ENCODE measurements around the gene COL27A1. TPM values are rescaled to one million over a fixed set of nuclear protein-coding genes. Genes with fewer than 3 reads are reported as not detected.

The COL27A1 gene
- total RNA-seq, 1 experiment from 2014 or later = 12.0 TPM

- ChIA-PET CTCF (interaction anchor here (1.4 to 1.5 kb wide), 2 partner anchors 179 to 205 kb away, joined by 5 to 9 read pairs; no protein-coding TSS in a partner anchor), POLR2A (no interaction called here), RAD21 (ENCODE audit: low non-redundant PET in 1 of 2, low total read pairs in 2 of 2, uncharacterized antibody in 2 of 2, unreplicated experiment in 2 of 2) (no interaction called here)
- H2AFZ ChIP-seq (ENCODE audit: low read depth, low read length, poor library complexity, severe bottlenecking) = no peak overlapping the region
- no peaks in the 10 kb centered on the region for H3K79me2 ChIP-seq (ENCODE audit: insufficient read depth, low read length)
- intact Hi-C loops (cut with micrococcal nuclease) = no loop called here
- no peaks in the 10 kb centered on the region for H3K36me3 ChIP-seq (ENCODE audit: control insufficient read depth in 1 of 2, insufficient read depth in 2 of 2, low read length in 2 of 2)
- DNase-seq (ENCODE audit: low read depth, low spot score) (no peak), ATAC-seq (no peak)
- H3K4me3 ChIP-seq (replicated peaks in 1 of 2; ENCODE audit: low read depth in 1 of 2, low read length in 2 of 2) = no peak overlapping the region
- H3K4me2 ChIP-seq (ENCODE audit: low read length) = no peak overlapping the region
- no peaks in the 10 kb centered on the region for H3K9me3 ChIP-seq (ENCODE audit: control insufficient read depth in 1 of 2, insufficient read depth in 1 of 2, low read depth in 1 of 2, low read length in 2 of 2)
- H3K27ac ChIP-seq (ENCODE audit: low read depth, low read length) = no peak overlapping the region
- H4K20me1 ChIP-seq (ENCODE audit: insufficient read depth) = no peaks in the 10 kb centered on the region
- H3K27me3 ChIP-seq (ENCODE audit: insufficient read depth, low read length) = no peaks in the 10 kb centered on the region
- H3K9me2 ChIP-seq (ENCODE audit: insufficient read depth) = no peaks in the 10 kb centered on the region
- BruUV-seq (replicated peaks) = no TSS peak
- no peak for TF ChIP-seq ZNF274 (IDR thresholded peaks at IDR 0.05; ENCODE audit: low read depth, low read length)
- TF ChIP-seq CBX3 (IDR thresholded peaks at IDR 0.05; ENCODE audit: low read depth) = no peak
- TF ChIP-seq FOSL1 (IDR thresholded peaks at IDR 0.05; ENCODE audit: low read depth) = no peak
- TF ChIP-seq CTCF (IDR thresholded peaks at IDR 0.05 in 2 of 3, conservative IDR thresholded peaks at IDR 0.05 in 1 of 3; ENCODE audit: borderline replicate concordance in 1 of 3, insufficient read depth in 1 of 3, low read depth in 2 of 3, low read length in 2 of 3) = no peak
- no peak for TF ChIP-seq ZBTB33 (IDR thresholded peaks at IDR 0.05; ENCODE audit: extremely low read depth, insufficient replicate concordance, low read length)
- no peak for TF ChIP-seq CEBPB (IDR thresholded peaks at IDR 0.05; ENCODE audit: low read depth)
- no peak for TF ChIP-seq SRF (IDR thresholded peaks at IDR 0.05; ENCODE audit: low read depth)
- TF ChIP-seq REST (IDR thresholded peaks at IDR 0.05; ENCODE audit: low read depth) = no peak
- TF ChIP-seq ATF3 (IDR thresholded peaks at IDR 0.05) = no peak
- TF ChIP-seq JUND (IDR thresholded peaks at IDR 0.05) = no peak
- no peak for TF ChIP-seq SIN3A (IDR thresholded peaks at IDR 0.05; ENCODE audit: low read depth)
- no peak for TF ChIP-seq POLR2A (IDR thresholded peaks at IDR 0.05; ENCODE audit: borderline replicate concordance, extremely low read depth, insufficient read depth, insufficient read length)
- no peak for TF ChIP-seq POLR2AphosphoS5 (IDR thresholded peaks at IDR 0.05; ENCODE audit: low read depth, low read length)
- no peak for TF ChIP-seq SP1 (IDR thresholded peaks at IDR 0.05; ENCODE audit: low read depth)
- no peak for TF ChIP-seq TCF7L2 (IDR thresholded peaks at IDR 0.05; ENCODE audit: borderline replicate concordance, extremely low read depth, insufficient read depth, insufficient read length)
- no peak for TF ChIP-seq ZFX (IDR thresholded peaks at IDR 0.05)
- no peak overlapping the region for H3K9ac ChIP-seq (ENCODE audit: low read length)
- H3K4me1 ChIP-seq (ENCODE audit: control insufficient read depth in 1 of 2, insufficient read depth in 2 of 2, low read length in 2 of 2) = no peaks in the 10 kb centered on the region
Measured at GRCh38 chr9:114287763-114288192, 132.4 kb downstream of the COL27A1 start.

Measured in HCT116 (cell line).